Measurements from ENCODE around the gene EGFL7.

DNA sequence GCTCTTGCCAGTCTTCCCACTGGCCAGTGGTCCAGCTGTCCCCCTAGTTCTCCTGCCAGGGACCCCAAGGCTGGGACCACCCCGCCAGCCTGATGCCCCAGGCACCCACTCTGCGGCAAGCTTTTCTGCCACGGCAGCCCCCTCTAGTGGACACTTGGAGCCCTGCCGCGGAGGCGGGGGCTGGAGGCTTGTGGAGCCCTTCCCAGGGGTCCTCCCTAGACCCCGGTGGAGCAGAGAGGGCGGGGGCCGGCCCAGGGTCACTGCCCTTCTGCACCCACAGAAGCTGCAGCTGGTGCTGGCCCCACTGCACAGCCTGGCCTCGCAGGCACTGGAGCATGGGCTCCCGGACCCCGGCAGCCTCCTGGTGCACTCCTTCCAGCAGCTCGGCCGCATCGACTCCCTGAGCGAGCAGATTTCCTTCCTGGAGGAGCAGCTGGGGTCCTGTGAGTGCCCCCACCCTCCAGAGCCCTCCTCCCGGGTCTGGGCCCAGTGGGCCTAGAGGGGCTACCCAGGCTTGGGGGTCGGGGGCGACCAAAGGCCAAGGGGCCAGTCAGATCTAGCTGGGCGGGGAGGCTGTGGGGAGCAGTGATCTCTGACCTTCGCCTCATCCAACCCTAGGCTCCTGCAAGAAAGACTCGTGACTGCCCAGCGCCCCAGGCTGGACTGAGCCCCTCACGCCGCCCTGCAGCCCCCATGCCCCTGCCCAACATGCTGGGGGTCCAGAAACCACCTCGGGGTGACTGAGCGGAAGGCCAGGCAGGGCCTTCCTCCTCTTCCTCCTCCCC lies 9.1 kb downstream of the EGFL7 start:
- TF ChIP-seq, protein P1, sequence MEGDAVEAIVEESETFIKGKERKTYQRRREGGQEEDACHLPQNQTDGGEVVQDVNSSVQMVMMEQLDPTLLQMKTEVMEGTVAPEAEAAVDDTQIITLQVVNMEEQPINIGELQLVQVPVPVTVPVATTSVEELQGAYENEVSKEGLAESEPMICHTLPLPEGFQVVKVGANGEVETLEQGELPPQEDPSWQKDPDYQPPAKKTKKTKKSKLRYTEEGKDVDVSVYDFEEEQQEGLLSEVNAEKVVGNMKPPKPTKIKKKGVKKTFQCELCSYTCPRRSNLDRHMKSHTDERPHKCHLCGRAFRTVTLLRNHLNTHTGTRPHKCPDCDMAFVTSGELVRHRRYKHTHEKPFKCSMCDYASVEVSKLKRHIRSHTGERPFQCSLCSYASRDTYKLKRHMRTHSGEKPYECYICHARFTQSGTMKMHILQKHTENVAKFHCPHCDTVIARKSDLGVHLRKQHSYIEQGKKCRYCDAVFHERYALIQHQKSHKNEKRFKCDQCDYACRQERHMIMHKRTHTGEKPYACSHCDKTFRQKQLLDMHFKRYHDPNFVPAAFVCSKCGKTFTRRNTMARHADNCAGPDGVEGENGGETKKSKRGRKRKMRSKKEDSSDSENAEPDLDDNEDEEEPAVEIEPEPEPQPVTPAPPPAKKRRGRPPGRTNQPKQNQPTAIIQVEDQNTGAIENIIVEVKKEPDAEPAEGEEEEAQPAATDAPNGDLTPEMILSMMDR (IDR thresholded peaks at IDR 0.05) = peak in 2 of 3 experiments; percentile 30 to 45
- no peak for TF ChIP-seq POLR2AphosphoS5 (IDR thresholded peaks at IDR 0.05; ENCODE audit: insufficient read depth in 1 of 2, low read depth in 1 of 2)

Measured in vagina (tissue), 2 donors.